RWPE1 (cell line): Measurements from ENCODE around the gene GUCA2B.

Source experiments
- CTCF ChIA-PET: fragments of 350-600 bp; sonication (Branson Sonifier 250); formaldehyde crosslinking; extraction: SDS; loops from one replicate; lab custom pipeline; 2021; lab: Yijun Ruan, JAX
- POLR2A ChIA-PET: fragments of 400-600 bp; formaldehyde crosslinking; extraction: SDS; loops from one replicate; lab custom pipeline; 2020; ENCODE audit warnings: antibody characterized with exemption; ENCODE audit not compliant: low non-redundant PET; lab: Yijun Ruan, JAX
- DNase-seq: peaks from one replicate; pipeline ENCODE4 v3.0.0; 2012; ENCODE audit warnings: low spot score
- H3K27ac ChIP-seq: fragments of 450-650 bp; 2 replicates; pipeline ENCODE4 v1.5.1; 2017
- TF ChIP-seq, protein P1 (sequence below): fragments of 450-650 bp; conservative IDR thresholded peaks from 2 replicates; pipeline ENCODE4 v1.5.1; 2017; ENCODE audit warnings: low read depth, mild to moderate bottlenecking

The GUCA2B gene

DNA sequence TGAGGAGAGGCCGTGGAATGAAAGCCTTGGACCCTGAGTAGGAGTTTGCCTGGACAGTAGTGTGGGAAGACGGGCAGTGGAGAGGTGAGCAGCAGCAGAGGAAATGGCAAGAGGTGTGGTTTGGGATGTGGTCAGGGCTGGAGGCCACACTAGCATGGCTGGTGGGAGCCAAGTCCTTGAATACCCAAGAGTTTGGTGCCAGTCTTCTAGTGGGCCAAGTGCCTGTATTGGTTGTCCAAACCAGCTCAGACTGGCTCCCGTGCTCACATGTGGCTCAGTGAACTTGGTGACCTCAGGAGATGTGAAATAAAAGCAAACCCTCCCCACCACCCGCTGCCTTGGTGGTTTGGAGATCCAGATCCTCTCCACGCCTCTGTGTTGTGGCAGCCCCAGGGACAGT lies 9.0 kb downstream of the GUCA2B start:
- ChIA-PET POLR2A (no interaction called here), CTCF (interaction anchor here (0.5 to 1.4 kb wide), 3 partner anchors 11 to 601 kb away, joined by 3 to 6 read pairs (median 5); no protein-coding TSS in a partner anchor)
- DNase-seq = no peak

DNA sequence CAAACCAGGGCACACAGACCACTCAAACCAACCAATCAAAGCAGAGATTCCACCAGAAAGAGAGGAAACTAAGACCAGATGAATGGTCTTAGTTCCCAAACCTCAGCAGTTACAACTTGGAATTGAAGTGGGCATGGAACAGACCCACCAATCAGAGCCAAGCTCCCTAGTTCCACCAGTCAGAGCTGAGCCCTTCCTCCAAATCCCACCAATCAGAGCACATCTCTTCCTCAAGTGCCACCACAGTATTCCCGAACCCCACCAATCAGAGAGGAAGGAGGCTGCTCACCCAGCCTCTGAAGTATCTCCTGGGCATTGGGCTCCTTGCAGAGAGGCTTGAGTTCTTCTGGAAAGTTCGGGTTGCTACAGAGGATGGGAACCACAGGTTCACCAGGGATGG lies 9.9 kb downstream of the GUCA2B start:
- TF ChIP-seq, protein P1, sequence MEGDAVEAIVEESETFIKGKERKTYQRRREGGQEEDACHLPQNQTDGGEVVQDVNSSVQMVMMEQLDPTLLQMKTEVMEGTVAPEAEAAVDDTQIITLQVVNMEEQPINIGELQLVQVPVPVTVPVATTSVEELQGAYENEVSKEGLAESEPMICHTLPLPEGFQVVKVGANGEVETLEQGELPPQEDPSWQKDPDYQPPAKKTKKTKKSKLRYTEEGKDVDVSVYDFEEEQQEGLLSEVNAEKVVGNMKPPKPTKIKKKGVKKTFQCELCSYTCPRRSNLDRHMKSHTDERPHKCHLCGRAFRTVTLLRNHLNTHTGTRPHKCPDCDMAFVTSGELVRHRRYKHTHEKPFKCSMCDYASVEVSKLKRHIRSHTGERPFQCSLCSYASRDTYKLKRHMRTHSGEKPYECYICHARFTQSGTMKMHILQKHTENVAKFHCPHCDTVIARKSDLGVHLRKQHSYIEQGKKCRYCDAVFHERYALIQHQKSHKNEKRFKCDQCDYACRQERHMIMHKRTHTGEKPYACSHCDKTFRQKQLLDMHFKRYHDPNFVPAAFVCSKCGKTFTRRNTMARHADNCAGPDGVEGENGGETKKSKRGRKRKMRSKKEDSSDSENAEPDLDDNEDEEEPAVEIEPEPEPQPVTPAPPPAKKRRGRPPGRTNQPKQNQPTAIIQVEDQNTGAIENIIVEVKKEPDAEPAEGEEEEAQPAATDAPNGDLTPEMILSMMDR = no peak
- no peak overlapping the region for H3K27ac ChIP-seq
- no peak for DNase-seq
- ChIA-PET POLR2A (no interaction called here), CTCF (interaction anchor here (1.4 kb wide), 1 partner anchor 589 kb away, joined by 3 read pairs; no protein-coding TSS in a partner anchor)

More for the DNA sequence above, 9.0 kb downstream of the GUCA2B start:
- TF ChIP-seq, protein P1 = no peak
- no peak overlapping the region for H3K27ac ChIP-seq

DNA sequence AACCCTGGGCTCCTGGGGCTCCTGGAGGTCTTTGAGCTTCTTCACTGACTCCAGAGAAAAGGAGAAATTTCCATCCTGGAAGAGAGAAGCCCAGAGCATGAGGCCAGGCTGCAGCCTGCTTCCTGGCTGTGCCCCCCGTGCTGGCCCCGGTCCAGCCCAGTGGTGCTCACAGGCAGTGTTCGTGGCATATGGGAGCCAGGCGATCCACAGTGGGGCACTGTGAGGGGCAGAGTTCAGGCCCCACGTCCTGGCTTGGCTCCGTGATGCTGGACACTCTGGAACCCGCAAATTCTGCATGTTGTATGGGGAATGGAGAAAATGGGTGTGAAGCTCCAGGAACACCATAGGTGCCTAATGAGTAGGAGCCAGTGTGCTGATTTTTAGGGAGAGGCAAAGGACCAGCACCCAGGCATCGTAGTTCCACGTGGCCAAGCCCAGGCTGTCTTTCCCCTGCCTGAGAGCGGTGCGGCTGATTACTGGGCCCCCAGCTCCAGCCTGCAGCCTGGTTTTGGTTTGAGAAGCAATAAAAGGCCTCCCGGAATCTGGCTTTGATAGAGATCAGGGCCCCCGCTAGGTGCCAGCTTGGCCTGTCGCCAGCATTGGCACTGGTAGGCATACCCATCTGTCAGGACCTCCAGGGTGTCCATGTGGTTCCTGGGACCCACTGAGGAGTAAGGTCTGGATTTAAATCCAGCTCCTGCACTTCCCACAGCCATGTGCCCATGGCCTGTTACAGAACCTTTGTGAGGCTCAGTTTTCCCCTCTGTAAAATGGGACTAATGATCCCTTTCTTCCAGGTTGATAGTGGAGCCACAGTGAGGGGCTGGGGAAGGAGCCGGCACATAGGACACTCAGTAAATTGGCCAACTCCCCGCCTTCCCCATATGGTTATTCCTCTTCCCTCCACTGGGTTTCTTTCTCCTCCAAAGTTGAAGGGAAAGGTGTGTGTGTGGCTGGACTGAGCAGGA lies 10.6 kb downstream of the GUCA2B start:
- TF ChIP-seq, protein P1 = no peak
- CTCF ChIA-PET = no interaction called here
- H3K27ac ChIP-seq = 0 out of 2 replicates have a peak overlapping the region, but pooled peaks have one; percentile 69
- no peak for DNase-seq
- POLR2A ChIA-PET = no interaction called here

DNA sequence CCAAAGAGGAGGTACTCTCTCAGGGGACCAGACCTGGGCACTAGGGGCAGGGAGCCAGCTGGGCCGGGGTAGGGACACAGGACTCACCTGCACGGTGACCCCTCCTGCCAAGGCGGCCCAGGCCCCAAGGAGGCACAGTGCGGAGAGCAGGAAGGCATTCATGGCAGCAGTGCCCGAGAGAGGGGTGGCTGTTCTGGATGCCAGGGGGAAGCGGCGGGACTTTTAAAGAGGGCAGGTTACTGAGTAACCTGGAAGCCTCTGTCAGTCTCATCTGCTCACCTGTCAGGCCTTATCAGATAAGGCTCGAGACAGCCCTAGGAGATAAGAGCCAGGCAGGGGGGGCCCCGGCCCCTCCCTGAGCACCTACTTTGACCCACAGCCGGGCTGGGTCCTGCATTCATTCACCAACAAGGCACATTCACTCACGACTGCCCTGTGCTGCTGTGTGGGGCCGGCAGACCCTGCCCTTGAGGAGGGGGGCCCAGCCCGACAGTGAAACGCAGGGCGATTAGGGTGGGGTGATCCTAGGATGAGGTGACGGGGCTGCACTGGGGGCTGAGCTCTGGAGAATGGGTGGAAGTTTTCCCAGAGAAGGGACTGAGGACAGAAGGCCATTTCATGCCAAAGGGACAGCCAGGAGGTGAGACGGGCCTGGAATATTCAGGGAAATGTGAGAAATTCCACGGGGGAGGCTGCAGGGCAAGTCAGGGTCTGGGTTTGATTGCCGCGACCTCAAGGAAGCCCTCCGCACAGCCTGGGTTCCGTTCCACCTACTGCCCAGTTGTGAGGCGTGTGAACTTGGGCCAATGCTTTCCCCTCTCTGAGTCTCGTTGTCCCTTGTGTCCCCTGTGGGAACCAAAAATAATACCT lies 11.6 kb downstream of the GUCA2B start, which contains the start of gene GUCA2A:
TSS of gene GUCA2A (minus strand) at position 195 of the 870 bp plus-strand sequence. CDS start at position 162, 33 bp downstream.
- TF ChIP-seq, protein P1 = no peak
- DNase-seq = no peak
- POLR2A ChIA-PET = interaction anchor here (0.5 to 0.6 kb wide), 2 partner anchors 269 to 382 kb away, joined by 3 read pairs; no protein-coding TSS in a partner anchor
- H3K27ac ChIP-seq = peak within 1 kb of the TSS; percentile 69
- CTCF ChIA-PET = no interaction called here

GRCh38 chr1:42165511-42166210 lies 12.5 kb downstream of the GUCA2B start:
- DNase-seq = peak; percentile 91
- POLR2A ChIA-PET = interaction anchor here (0.5 to 0.6 kb wide), 2 partner anchors 268 to 382 kb away, joined by 3 read pairs; no protein-coding TSS in a partner anchor
- H3K27ac ChIP-seq = peak overlapping the region; percentile 69
- TF ChIP-seq, protein P1 = no peak
- CTCF ChIA-PET = no interaction called here
